Sigmoid colon (tissue), 4 donors: ENCODE measurements around the gene TENM4.

ENCODE experiments used
- EP300 ChIP-seq, 4 donors: sonication (generic); formaldehyde crosslinking; IDR thresholded peaks; one replicate each; pipeline ENCODE4 v1.6.1; 2017; ENCODE audit warnings: antibody characterized with exemption in 4 of 4
- POLR2A ChIP-seq, 2 donors: fragments of 450-650 bp; IDR thresholded peaks; one replicate each; pipeline ENCODE4 v1.6.1; 2016; ENCODE audit warnings: antibody characterized with exemption in 2 of 2, mild to moderate bottlenecking in 2 of 2, moderate library complexity in 2 of 2
- POLR2AphosphoS5 ChIP-seq, 4 donors: sonication (generic); formaldehyde crosslinking; IDR thresholded peaks; one replicate each; pipeline ENCODE4 v1.6.1; 2017; ENCODE audit warnings: antibody characterized with exemption in 4 of 4
- TF ChIP-seq, protein P1 (sequence below), 4 experiments: fragments of 450-650 bp in 3 of 4; fragments of 200-600 bp in 1 of 4; IDR thresholded peaks; one replicate each; pipeline ENCODE4 v1.5.1; 2016 to 2019; ENCODE audit warnings: antibody characterized with exemption in 4 of 4, mild to moderate bottlenecking in 3 of 4, moderate library complexity in 2 of 4

- TF ChIP-seq, protein P1, sequence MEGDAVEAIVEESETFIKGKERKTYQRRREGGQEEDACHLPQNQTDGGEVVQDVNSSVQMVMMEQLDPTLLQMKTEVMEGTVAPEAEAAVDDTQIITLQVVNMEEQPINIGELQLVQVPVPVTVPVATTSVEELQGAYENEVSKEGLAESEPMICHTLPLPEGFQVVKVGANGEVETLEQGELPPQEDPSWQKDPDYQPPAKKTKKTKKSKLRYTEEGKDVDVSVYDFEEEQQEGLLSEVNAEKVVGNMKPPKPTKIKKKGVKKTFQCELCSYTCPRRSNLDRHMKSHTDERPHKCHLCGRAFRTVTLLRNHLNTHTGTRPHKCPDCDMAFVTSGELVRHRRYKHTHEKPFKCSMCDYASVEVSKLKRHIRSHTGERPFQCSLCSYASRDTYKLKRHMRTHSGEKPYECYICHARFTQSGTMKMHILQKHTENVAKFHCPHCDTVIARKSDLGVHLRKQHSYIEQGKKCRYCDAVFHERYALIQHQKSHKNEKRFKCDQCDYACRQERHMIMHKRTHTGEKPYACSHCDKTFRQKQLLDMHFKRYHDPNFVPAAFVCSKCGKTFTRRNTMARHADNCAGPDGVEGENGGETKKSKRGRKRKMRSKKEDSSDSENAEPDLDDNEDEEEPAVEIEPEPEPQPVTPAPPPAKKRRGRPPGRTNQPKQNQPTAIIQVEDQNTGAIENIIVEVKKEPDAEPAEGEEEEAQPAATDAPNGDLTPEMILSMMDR (IDR thresholded peaks at IDR 0.05): no peak
- TF ChIP-seq POLR2AphosphoS5 (IDR thresholded peaks at IDR 0.05): no peak
- TF ChIP-seq EP300 (IDR thresholded peaks at IDR 0.05): no peak
- no peak for TF ChIP-seq POLR2A (IDR thresholded peaks at IDR 0.05)
These were observed 501.9 kb downstream of the TENM4 start for GRCh38 chr11:78938971-78939370.
